ENCODE measurements around the gene EID1.

- TF ChIP-seq CTCF (IDR thresholded peaks at IDR 0.05) (peak; percentile 60), CREB1 (CRISPR knock-in tag; IDR thresholded peaks at IDR 0.05) (no peak), ELF4 (CRISPR knock-in tag; IDR thresholded peaks at IDR 0.05; ENCODE audit: low read depth) (no peak), SP1 (CRISPR knock-in tag; conservative IDR thresholded peaks at IDR 0.05) (no peak), E2F4 (CRISPR knock-in tag; IDR thresholded peaks at IDR 0.05; ENCODE audit: borderline replicate concordance, low read depth) (no peak), NFYB (CRISPR knock-in tag; conservative IDR thresholded peaks at IDR 0.05; ENCODE audit: low read depth) (no peak), E2F1 (CRISPR knock-in tag; IDR thresholded peaks at IDR 0.05) (no peak), ERG (CRISPR knock-in tag; IDR thresholded peaks at IDR 0.05) (no peak), STAT6 (CRISPR knock-in tag; conservative IDR thresholded peaks at IDR 0.05; ENCODE audit: low read depth) (no peak), KAT7 (CRISPR knock-in tag; IDR thresholded peaks at IDR 0.05; ENCODE audit: borderline replicate concordance) (no peak), FOXJ3 (CRISPR knock-in tag; IDR thresholded peaks at IDR 0.05; ENCODE audit: borderline replicate concordance) (no peak), GABPB1 (CRISPR knock-in tag; IDR thresholded peaks at IDR 0.05) (no peak), ATF3 (CRISPR knock-in tag; conservative IDR thresholded peaks at IDR 0.05) (no peak)
- TF ChIP-seq, protein P1, sequence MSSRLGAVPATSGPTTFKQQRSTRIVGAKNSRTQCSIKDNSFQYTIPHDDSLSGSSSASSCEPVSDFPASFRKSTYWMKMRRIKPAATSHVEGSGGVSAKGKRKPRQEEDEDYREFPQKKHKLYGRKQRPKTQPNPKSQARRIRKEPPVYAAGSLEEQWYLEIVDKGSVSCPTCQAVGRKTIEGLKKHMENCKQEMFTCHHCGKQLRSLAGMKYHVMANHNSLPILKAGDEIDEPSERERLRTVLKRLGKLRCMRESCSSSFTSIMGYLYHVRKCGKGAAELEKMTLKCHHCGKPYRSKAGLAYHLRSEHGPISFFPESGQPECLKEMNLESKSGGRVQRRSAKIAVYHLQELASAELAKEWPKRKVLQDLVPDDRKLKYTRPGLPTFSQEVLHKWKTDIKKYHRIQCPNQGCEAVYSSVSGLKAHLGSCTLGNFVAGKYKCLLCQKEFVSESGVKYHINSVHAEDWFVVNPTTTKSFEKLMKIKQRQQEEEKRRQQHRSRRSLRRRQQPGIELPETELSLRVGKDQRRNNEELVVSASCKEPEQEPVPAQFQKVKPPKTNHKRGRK (CRISPR knock-in tag; IDR thresholded peaks at IDR 0.05; ENCODE audit: borderline replicate concordance): no peak
These were observed 16.0 kb upstream of the EID1 start for GRCh38 chr15:48861813-48862431.

Data from WTC11 (cell line).